HuH-7.5 (cell line): ENCODE results near the gene OR4N2.
"Not testable (repeated sequence)": the region's sequence is repeated elsewhere in the genome, so short reads cannot be mapped to it uniquely, and the experiment has no call there.

Experiments
- DNase-seq: peaks from one replicate; pipeline ENCODE4 v3.0.0; 2011; ENCODE audit warnings: low spot score

OR4N2 gene, protein sequence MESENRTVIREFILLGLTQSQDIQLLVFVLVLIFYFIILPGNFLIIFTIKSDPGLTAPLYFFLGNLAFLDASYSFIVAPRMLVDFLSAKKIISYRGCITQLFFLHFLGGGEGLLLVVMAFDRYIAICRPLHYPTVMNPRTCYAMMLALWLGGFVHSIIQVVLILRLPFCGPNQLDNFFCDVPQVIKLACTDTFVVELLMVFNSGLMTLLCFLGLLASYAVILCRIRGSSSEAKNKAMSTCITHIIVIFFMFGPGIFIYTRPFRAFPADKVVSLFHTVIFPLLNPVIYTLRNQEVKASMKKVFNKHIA

DNA sequence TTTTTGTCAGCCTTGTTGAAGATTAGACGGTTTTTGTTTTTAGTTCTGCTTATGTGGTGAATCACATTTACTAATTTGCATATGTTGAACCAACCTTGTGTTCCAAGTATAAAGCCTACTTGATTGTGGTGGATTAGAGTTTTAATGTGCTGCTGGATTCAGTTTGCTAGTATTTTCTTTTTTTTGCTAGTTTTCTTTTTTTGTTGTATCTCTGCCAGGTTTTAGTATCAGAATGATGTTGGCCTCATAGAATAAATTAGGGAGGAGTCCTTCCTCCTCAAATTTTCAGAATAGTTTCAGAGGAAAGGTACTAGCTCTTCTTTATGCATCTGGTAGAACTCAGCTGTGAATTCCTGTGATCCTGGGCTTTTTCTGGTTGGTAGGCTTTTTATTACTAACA, at the start of gene OR4N2:
OR4N2 (plus strand) TSS at position 301 of the 400 bp plus-strand sequence. CDS start 23,679 bp downstream, outside the sequence.
- not testable (repeated sequence) for DNase-seq

DNA sequence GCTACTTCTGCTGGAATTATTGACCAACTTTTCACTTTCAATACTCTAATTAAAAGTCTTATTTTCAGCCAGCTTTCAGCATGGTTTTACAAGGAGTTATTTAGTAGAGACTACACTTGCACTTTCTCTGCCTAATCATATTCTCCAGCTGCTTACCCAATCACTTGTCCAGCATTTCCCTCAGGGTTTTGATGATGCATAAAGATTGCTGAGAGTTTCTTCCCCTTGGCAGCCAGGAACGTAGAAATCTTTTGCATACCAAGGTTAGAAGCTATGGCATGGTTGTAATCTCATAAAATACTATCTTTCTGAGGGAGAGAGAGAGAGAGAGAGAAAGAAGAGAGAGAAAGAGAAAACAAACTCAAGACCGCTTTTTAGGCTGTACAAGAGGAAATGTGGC, 49.4 kb upstream of the OR4N2 start:
- DNase-seq, result no peak

DNA sequence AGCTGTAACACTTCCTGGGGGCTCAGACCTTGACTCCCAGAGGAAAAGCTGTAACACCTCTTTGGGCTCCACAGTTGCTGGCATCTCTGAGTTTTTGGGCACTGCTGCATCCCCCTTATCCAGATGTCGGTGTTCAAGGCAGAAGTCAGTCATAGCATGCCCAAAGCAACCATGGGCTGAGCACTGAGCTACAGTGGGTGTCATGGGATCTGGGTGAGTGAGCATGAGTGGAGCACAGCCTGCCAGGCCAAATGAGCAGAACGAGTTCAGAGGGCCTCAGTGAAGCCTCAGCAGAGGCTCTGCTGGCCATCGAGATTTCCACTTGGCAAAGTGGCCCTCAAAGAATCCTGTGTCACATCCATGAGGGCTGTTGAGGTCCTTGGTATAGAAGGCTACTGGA, 32.1 kb upstream of the OR4N2 start:
- DNase-seq, result not testable (repeated sequence)

DNA sequence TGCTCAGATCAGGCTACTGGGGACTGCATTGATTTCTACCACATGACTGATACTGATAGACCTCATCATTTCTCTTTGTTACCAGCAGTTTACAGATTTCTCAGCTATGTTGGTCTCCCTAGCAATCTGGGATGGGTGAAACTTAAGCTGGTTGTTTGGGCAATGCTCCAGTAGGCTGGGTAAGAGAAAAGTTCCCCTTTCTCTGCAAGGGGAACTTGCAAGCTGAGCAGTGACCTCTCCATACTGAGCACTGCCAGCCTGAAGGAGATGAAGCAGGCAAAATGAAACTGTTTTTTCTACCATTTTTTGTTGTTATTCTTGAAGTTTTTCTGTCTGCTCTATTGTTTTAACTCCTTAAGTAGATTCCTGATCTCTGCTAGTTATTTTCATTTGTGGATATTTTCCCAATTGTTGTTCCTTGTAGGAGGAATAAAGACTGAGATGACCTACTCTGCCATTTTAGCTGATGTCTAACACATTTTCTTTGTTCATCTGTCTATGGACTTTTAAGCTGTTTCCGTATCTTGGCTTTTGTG, 31.6 kb upstream of the OR4N2 start:
- no peak for DNase-seq

DNA sequence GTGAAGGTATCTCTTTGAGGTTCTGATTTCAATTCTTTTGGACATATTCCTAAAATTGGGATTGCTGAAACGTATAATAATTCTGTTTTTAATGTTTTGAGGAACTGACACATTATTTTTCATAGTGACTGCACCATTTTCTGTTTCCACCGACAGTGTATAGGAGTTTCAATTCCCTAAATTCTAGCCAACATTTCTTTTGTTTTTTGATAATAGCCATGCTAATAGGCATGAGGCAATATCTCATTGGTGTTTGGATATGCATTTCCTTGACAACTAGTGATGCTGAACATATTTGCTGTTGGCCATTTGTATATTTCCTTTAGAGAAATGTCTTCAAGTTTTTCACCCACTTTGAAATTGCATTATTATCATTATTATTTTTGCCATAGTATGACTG, 31.1 kb upstream of the OR4N2 start:
- DNase-seq, result not testable (repeated sequence)

DNA sequence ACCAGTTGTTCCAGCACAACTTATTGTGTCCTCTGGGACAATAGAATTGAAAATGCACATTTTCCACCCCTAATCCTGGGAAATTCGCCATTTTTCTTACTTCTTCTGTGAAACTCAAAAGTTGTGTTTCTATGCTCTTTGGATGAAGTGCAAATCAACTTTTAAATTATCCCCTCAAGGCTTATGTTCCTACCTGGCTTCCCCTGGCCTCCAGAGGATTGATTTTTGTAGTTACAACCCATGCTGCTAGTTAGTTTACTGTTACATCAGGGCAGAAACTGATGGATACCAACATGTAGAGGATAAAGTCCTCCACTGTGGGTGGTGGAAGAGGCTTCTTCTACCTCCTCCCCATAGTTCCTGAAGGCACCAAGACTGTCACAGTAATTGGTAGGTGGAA, 30.4 kb upstream of the OR4N2 start, which contains the start of gene OR4M1:
OR4M1 (plus strand) TSS at position 301 of the 400 bp plus-strand sequence. CDS start 6,819 bp downstream, outside the sequence.
- not testable (repeated sequence) for DNase-seq

DNA sequence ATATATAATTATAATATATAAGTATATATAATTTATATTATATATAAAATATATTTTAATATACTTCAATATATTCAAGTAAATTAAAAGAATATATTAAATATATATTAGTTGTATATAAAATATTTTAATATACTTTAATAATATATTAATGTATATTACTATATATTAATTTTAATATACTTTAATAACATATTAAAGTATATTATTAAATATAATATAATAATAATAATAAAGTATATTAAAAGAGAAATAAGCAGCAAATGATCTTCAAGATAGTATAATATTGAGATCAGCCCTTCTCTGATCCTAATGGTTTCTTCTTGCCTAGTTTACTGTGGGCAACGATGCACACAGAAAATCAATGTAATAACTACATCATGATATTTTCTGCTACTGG, 28.0 kb upstream of the OR4N2 start:
- no peak for DNase-seq

DNA sequence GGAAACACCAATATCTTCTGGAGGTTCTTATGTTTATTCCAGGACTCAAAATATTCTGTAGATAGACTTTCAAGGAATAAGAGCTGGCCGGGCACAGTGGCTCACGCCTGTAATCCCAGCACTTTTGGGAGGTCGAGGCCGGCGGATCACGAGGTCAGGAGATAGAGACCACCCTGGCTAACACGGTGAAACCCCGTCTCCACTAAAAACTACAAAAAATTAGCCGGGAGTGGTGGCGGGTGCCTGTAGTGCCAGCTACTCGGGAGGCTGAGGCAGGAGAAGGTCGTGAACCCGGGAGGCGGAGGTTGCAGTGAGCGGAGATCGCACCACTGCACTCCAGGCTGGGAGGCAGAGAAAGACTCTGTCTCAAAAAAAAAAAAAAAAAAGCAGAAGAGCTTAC, 17.7 kb upstream of the OR4N2 start:
- not testable (repeated sequence) for DNase-seq

DNA sequence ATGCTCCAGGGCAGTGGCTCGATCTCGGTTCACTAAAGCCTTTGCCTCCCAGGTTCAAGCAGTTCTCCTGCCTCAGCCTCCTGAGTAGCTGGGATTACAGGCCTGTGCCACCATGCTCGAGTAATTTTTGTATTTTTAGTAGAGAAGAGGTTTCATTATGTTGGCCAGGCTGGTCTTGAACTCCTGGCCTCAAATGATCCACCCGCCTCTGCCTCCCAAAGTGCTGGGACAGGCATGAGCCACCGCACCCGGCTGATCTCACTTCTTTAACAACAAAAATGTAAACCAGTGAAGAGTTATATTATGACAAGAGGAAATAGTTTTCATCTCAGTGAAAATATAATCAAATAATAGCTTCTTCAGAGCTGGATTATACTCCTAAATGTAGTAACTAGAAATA, 16.3 kb upstream of the OR4N2 start:
- not testable (repeated sequence) for DNase-seq

DNA sequence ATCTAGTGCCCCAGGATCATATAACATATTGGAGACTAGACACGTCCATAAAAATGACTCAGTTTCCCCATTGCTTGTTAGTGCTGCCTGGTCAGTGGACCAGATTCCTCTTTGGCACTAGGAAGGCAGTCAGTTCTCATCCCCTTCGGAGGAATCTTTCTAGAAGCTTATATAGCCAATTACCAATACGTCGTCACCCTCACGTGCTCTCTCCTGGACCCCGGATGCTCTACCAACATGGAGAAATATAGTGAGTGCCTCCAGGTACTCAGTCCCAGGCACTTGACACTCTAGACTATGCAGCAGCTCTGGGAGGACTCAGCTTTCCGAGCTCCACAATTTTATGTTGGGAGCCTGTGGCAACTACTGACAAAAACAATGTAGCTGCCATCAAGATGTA, 15.4 kb upstream of the OR4N2 start:
- not testable (repeated sequence) for DNase-seq

DNA sequence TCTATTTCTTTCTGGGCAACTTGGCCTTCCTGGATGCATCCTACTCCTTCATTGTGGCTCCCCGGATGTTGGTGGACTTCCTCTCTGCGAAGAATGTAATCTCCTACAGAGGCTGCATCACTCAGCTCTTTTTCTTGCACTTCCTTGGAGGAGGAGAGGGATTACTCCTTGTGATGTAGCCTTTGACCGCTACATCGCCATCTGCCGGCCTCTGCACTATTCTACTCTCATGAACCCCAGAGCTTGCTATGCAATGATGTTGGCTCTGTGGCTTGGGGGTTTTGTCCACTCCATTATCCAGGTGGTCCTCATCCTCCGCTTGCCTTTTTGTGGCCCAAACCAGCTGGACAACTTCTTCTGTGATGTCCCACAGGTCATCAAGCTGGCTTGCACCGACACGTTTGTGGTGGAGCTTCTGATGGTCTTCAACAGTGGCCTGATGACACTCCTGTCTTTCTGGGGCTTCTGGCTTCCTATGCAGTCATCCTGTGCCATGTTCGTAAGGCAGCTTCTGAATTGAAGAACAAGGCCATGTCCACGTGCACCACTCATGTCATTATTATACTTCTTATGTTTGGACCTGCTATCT, 7.0 kb upstream of the OR4N2 start:
- DNase-seq, result not testable (repeated sequence)

DNA sequence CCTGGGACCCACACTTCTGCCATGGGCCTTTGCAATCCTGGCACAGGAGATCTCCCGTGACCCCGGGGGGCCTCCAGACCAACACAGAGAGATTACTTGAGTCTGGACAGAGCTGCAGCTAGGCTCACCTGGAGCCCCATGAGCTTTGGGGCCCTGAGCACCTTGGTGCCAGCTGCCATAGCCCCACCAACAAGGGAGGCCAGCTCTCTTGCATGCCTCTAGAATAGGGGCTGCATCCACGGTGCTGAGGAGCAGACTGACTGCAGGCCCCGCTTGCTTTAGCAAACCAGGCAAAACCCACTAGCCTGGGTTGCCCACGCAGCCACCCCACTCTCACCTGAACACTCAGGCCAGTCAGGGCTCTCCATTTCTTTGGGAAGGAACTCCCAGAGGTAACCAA, 3.7 kb upstream of the OR4N2 start:
- DNase-seq, result no peak

DNA sequence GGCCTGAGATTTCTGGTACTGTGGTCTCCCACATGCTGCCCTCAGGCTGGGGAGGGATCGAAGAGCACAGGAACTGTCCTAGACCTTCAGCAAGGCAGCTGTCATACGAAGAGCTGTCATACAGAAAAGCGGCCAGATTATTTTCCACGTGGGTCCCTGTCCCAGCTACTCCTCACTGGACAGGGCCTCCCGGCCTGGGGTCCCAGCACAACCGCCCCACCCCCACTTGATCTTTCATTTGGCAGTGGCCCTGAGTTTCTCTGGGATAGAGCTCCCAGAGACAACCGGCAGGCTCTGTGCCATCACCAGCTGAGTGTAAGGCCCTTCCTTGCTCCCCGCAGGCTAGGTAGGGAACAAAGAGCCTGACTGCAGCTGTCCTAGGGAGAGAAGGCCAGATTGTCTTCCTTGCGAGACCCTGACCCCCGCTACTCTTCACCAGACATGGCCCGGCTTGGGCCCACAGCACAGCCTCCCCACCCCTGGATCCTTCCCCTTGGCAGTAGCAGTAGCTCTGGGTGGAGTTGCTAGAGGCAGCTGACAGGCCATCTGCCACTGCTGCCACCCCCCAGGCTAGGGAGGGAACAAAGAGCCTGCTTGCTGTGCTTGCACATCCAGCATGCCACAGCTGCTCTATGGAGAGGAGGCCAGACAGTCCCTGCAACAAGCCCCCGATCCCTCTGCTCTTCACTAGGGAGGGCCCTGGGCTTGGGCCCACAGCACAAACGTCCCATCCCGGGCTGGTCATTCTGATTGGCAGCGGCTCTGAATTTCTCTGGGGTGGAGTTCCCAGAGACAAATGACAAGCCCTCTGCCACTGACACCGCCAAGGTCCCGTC, 3.1 kb upstream of the OR4N2 start:
- no peak for DNase-seq

DNA sequence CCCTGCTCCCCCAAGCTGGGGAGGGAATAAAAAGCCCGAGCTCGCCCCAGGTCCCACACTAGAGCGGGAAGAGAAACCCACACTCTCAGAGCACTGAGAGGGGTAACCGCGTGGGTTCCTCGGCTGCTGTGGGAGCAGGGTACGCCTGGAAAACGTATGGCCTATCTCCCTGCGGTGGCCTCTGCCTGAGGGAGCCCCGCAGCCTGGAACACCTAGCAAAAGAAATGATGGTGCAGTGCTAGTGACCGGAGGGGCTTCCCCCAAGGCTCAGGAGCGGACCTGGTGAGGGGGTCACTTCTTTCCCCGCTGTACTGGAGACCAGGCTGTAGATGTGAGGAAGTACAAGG, 2.5 kb upstream of the OR4N2 start:
- DNase-seq, result no peak

DNA sequence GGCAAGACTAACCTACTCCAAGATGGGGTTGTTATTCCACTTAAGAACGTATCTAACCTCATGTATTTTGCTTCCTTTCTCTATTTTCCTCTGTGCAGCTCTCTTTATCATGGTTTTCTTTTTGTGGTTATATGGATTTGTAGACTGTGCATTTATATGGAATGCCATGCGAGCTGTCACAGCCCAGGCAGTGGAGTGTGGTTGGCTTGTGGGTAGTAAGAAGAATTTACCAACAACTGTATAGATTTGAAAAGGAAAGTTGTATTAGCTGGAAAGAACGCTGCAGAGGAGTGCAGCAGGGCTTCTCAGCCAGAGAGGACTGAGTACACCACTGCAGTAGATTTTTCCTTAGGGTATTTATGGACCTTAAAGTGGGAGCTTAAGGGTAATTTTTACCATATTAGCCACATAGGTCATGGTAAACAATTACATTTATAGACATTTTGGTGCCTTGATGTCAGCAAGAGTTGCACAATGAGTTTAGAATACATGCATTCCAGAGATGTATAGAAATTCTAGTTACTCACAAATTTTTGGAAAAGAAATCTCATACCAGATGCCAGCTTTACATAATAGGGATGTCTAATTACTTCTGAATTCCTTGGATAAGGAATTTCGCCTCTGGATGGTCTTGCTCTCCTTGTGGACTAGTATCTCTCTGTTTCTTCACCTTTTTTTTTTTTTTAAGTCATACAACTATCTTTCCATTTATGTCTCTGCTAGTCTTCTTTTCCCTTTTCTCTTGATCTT, 9.8 kb downstream of the OR4N2 start:
- not testable (repeated sequence) for DNase-seq

DNA sequence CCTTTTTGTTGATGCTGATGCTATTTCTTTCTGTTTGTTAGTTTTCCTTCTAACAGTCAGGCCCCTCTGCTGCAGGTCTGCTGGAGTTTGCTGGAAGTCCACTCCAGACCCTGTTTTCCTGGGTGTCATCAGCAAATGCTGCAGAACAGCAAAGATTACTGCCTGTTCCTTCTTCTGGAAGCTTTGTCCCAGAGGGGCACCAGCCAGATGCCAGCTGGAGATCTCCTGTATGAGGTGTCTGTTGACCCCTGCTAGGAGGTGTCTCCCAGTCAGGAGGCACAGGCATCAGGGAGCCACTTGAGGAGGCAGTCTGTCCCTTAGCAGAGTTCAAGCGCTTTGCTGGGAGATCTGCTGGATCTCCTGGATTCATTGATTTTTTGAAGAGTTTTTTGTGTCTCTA, 16.3 kb downstream of the OR4N2 start:
- not testable (repeated sequence) for DNase-seq

DNA sequence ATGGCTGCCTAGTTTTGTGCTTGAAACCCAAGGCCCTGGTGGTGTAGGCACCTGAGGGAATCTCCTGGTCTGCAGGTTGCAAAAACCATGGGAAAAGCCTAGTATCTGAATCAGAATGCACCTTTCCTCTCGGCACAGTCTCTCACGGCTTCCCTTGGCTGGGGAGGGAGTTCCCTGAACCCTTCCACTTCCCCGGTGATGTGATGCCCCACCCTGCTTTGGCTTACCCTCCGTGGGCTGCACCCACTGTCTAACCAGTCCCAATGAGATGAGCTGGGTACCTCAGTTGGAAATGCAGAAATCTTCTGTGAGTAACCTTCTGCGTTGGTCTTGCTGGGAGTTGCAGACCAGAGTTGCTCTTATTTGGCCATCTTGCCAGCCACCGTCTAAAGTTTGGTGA, 17.4 kb downstream of the OR4N2 start:
- DNase-seq, result not testable (repeated sequence)

DNA sequence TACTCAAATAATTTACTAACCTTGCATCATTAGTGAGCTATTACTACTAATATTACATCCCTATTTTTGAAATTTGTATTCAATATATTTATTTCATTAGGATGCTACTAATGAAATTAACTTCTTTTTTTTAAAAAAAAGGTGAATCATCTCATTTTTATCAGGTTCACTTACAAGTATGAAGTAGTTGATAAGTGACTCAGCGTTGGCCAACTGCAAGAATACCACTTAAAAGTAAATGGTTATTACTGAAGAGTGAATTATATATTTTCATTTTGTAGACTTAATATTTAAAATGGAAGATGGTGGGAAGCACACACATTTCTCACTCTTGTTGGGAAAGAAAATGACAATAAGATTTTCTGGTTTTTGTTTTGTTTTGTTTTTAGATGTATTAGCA, 19.6 kb downstream of the OR4N2 start:
- DNase-seq, result no peak

DNA sequence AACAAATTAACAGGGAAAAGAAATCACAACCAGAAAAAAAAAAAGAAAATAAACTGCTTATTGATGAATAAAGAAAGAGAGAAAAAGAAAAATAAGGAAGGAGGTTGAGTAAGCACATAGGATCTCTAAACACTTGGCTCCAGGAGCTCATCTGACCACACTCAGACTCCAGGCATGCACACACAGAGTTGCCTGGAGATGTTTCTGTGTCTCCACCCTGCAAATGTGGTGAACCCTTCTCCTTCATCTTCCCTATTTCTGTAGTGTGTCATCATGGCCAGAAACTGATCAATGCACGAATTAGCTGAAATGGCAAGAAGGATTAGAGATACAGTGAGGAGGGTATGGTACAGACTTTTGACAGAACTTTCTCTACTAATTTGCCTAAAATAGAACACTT, 20.2 kb downstream of the OR4N2 start:
- no peak for DNase-seq

DNA sequence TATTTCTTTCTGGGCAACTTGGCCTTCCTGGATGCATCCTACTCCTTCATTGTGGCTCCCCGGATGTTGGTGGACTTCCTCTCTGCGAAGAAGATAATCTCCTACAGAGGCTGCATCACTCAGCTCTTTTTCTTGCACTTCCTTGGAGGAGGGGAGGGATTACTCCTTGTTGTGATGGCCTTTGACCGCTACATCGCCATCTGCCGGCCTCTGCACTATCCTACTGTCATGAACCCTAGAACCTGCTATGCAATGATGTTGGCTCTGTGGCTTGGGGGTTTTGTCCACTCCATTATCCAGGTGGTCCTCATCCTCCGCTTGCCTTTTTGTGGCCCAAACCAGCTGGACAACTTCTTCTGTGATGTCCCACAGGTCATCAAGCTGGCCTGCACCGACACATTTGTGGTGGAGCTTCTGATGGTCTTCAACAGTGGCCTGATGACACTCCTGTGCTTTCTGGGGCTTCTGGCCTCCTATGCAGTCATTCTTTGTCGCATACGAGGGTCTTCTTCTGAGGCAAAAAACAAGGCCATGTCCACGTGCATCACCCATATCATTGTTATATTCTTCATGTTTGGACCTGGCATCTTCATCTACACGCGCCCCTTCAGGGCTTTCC, 24.2 kb downstream of the OR4N2 start:
- DNase-seq, result not testable (repeated sequence)

DNA sequence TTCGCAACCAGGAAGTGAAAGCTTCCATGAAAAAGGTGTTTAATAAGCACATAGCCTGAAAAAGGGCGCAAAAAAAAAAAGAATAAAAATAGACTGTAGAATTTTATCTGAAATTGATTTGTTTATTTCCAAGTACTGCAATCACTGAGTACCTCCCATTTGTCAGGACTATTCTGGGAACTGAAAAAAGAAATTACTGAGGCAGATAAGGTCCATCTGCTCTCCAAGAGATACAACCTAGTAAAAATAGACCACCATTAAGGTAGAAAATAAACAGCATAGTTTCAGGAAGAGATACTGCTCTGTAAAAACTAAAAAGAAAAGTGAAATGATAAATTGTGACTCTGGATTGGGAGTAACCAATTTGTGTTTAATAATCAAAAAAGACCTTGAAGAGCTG, 24.7 kb downstream of the OR4N2 start:
- no peak for DNase-seq
